Neural progenitor cell (in vitro differentiated cells): ENCODE measurements around the gene CPXM1. TPM values are rescaled to one million over a fixed set of nuclear protein-coding genes. Genes with fewer than 3 reads are reported as not detected.
"Not testable (repeated sequence)": the region's sequence is repeated elsewhere in the genome, so short reads cannot be mapped to it uniquely, and the experiment has no call there.

Source experiments
- DNase-seq: peaks from one replicate; pipeline ENCODE4 v3.0.0-alpha.2; 2016; ENCODE audit warnings: low spot score
- H2AFZ ChIP-seq: fragments of 200-600 bp; sonication (generic); replicated peaks from 2 replicates; pipeline ENCODE4 v1.6.1; 2016; ENCODE audit warnings: antibody characterized with exemption
- H3F3A ChIP-seq: fragments of 200-600 bp; sonication (generic); 2 replicates; pipeline ENCODE4 v1.6.1; 2016; ENCODE audit warnings: antibody characterized with exemption, low read depth
- H3K27ac ChIP-seq: fragments of 200-600 bp; sonication (generic); 2 replicates; pipeline ENCODE4 v1.5.1; 2016; ENCODE audit warnings: mild to moderate bottlenecking
- H3K27me3 ChIP-seq: fragments of 200-600 bp; sonication (generic); 2 replicates; pipeline ENCODE4 v1.6.1; 2016; ENCODE audit warnings: mild to moderate bottlenecking, moderate library complexity
- H3K36me3 ChIP-seq: fragments of 200-600 bp; sonication (generic); 2 replicates; pipeline ENCODE4 v1.5.1; 2016
- H3K4me1 ChIP-seq: fragments of 200-600 bp; sonication (generic); 2 replicates; pipeline ENCODE4 v1.6.1; 2016; ENCODE audit warnings: mixed run types
- H3K4me2 ChIP-seq: fragments of 200-600 bp; sonication (generic); 2 replicates; pipeline ENCODE4 v1.6.1; 2016
- H3K4me3 ChIP-seq: fragments of 200-600 bp; sonication (generic); 2 replicates; pipeline ENCODE4 v1.5.1; 2016
- H3K79me2 ChIP-seq: fragments of 200-600 bp; sonication (generic); 2 replicates; pipeline ENCODE4 v1.6.1; 2016; ENCODE audit warnings: low read depth
- H3K9ac ChIP-seq: fragments of 200-600 bp; sonication (generic); 2 replicates; pipeline ENCODE4 v1.6.1; 2016
- H3K9me3 ChIP-seq: fragments of 200-600 bp; sonication (generic); 2 replicates; pipeline ENCODE4 v1.5.1; 2016; ENCODE audit warnings: low read depth
- H4K20me1 ChIP-seq: fragments of 200-600 bp; sonication (generic); 2 replicates; pipeline ENCODE4 v1.6.1; 2016; ENCODE audit warnings: low read depth
- H3K27ac Mint-ChIP-seq: 3 replicates; pipeline ENCODE4 v1.8.0; 2021; ENCODE audit warnings: mixed read lengths
- H3K27me3 Mint-ChIP-seq: 2 replicates; pipeline ENCODE4 v1.8.0; 2022; ENCODE audit warnings: low read depth, mild to moderate bottlenecking, inconsistent platforms, moderate library complexity, mixed read lengths; ENCODE audit not compliant: insufficient read depth
- H3K36me3 Mint-ChIP-seq: 3 replicates; pipeline ENCODE4 v1.8.0; 2021; ENCODE audit warnings: mixed read lengths
- H3K4me1 Mint-ChIP-seq: 3 replicates; pipeline ENCODE4 v1.8.0; 2021; ENCODE audit warnings: mixed read lengths
- H3K4me3 Mint-ChIP-seq: 3 replicates; pipeline ENCODE4 v1.8.0; 2021; ENCODE audit warnings: mild to moderate bottlenecking, moderate library complexity, mixed read lengths
- H3K9me3 Mint-ChIP-seq: 3 replicates; pipeline ENCODE4 v1.8.0; 2020; ENCODE audit warnings: mixed read lengths
- CTCF ChIP-seq: fragments of 200-600 bp; sonication (generic); IDR thresholded peaks from 2 replicates; pipeline ENCODE4 v1.5.1; 2017; ENCODE audit warnings: antibody characterized with exemption, mild to moderate bottlenecking
- EZH2 ChIP-seq: fragments of 200-600 bp; sonication (generic); IDR thresholded peaks from 2 replicates; pipeline ENCODE4 v1.6.1; 2017; ENCODE audit warnings: antibody characterized with exemption, mild to moderate bottlenecking, moderate library complexity
- EZH2phosphoT487 ChIP-seq: fragments of 200-600 bp; sonication (generic); IDR thresholded peaks from 2 replicates; pipeline ENCODE4 v1.6.1; 2017; ENCODE audit warnings: antibody characterized with exemption
- total RNA-seq: library from RNA; depleted of rRNA; stranded (reverse); fragments of >200 nt; gene quantifications from 2 replicates; pipeline ENCODE4 v1.2.3, GENCODE V29; 2015; ENCODE audit warnings: low replicate concordance

CPXM1 gene
- total RNA-seq, 1 donor from 2014 or later = 76.3 TPM

- no peak for DNase-seq
- H3K27me3 Mint-ChIP-seq = peaks cover 21% of the 10 kb centered on the region
Measured at GRCh38 chr20:2814076-2814475, 13.6 kb upstream of the CPXM1 start.

GRCh38 chr20:2812189-2812588 lies 11.8 kb upstream of the CPXM1 start:
- no peak for DNase-seq
- Histone ChIP-seq H3K4me1 (peaks cover 3% of the 10 kb centered on the region), H2AFZ (no peak overlapping the region), H3K27me3 (peaks cover 33% of the 10 kb centered on the region), H3K27ac (no peak overlapping the region), H3K9me3 (no peaks in the 10 kb centered on the region), H3K36me3 (no peaks in the 10 kb centered on the region), H4K20me1 (no peaks in the 10 kb centered on the region), H3K4me2 (no peak overlapping the region), H3K79me2 (no peaks in the 10 kb centered on the region), H3K9ac (no peak overlapping the region), H3F3A (no peaks in the 10 kb centered on the region), H3K4me3 (no peak overlapping the region)
- H3K4me1 Mint-ChIP-seq = peaks cover 4% of the 10 kb centered on the region
- H3K36me3 Mint-ChIP-seq = no peaks in the 10 kb centered on the region
- TF ChIP-seq EZH2phosphoT487 (no peak), CTCF (no peak), EZH2 (no peak)
- H3K4me3 Mint-ChIP-seq = no peak overlapping the region
- peaks cover 33% of the 10 kb centered on the region for H3K9me3 Mint-ChIP-seq
- H3K27ac Mint-ChIP-seq = no peak overlapping the region
- peaks cover 27% of the 10 kb centered on the region for H3K27me3 Mint-ChIP-seq

More at GRCh38 chr20:2814076-2814475, 13.6 kb upstream of the CPXM1 start:
- H2AFZ ChIP-seq = no peak overlapping the region
- Mint-ChIP-seq H3K27ac (no peak overlapping the region), H3K4me1 (peaks cover 4% of the 10 kb centered on the region), H3K4me3 (no peak overlapping the region), H3K36me3 (no peaks in the 10 kb centered on the region), H3K9me3 (peaks cover 27% of the 10 kb centered on the region)
- H3K9me3 ChIP-seq = no peaks in the 10 kb centered on the region
- no peaks in the 10 kb centered on the region for H3K79me2 ChIP-seq
- H3K27ac ChIP-seq = no peak overlapping the region
- H3K4me2 ChIP-seq = no peak overlapping the region
- no peak overlapping the region for H3K4me3 ChIP-seq
- no peak overlapping the region for H3K9ac ChIP-seq
- H3K4me1 ChIP-seq = peaks cover 3% of the 10 kb centered on the region
- no peaks in the 10 kb centered on the region for H4K20me1 ChIP-seq
- no peaks in the 10 kb centered on the region for H3K36me3 ChIP-seq
- no peak for TF ChIP-seq CTCF
- no peak for TF ChIP-seq EZH2phosphoT487
- no peaks in the 10 kb centered on the region for H3F3A ChIP-seq
- peaks cover 29% of the 10 kb centered on the region for H3K27me3 ChIP-seq

GRCh38 chr20:2809690-2810089 lies 9.3 kb upstream of the CPXM1 start:
- Mint-ChIP-seq H3K36me3 (no peaks in the 10 kb centered on the region), H3K9me3 (peaks cover 39% of the 10 kb centered on the region), H3K4me3 (no peak overlapping the region), H3K4me1 (peaks cover 10% of the 10 kb centered on the region), H3K27me3 (peaks cover 38% of the 10 kb centered on the region), H3K27ac (no peak overlapping the region)
- no peak for DNase-seq
- Histone ChIP-seq H3K9ac (no peak overlapping the region), H3K36me3 (no peaks in the 10 kb centered on the region), H2AFZ (no peak overlapping the region), H3K4me2 (no peak overlapping the region), H3K4me3 (no peak overlapping the region), H3K79me2 (no peaks in the 10 kb centered on the region), H3K4me1 (no peaks in the 10 kb centered on the region), H3K9me3 (no peaks in the 10 kb centered on the region), H4K20me1 (no peaks in the 10 kb centered on the region), H3F3A (no peaks in the 10 kb centered on the region), H3K27ac (no peak overlapping the region), H3K27me3 (peaks cover 58% of the 10 kb centered on the region)
- no peak for TF ChIP-seq EZH2phosphoT487
- no peak for TF ChIP-seq EZH2
- TF ChIP-seq CTCF = no peak

GRCh38 chr20:2807929-2808328 lies 7.5 kb upstream of the CPXM1 start:
- H3K4me2 ChIP-seq, H3K27ac Mint-ChIP-seq, H3K36me3 Mint-ChIP-seq, H3K27ac ChIP-seq, H3K9ac ChIP-seq, H3K4me1 Mint-ChIP-seq, H3K4me1 ChIP-seq, H2AFZ ChIP-seq, H3K36me3 ChIP-seq, H3K9me3 ChIP-seq, DNase-seq, H3K79me2 ChIP-seq, H3K4me3 ChIP-seq, H3F3A ChIP-seq, H4K20me1 ChIP-seq: not testable (repeated sequence)
- peaks cover 76% of the 10 kb centered on the region for H3K27me3 ChIP-seq
- Mint-ChIP-seq H3K4me3 (peak overlapping the region; percentile 46), H3K27me3 (peaks cover 41% of the 10 kb centered on the region), H3K9me3 (peaks cover 33% of the 10 kb centered on the region)
